ENCODE results near the gene SPAG8. TPM values are rescaled to one million over a fixed set of nuclear protein-coding genes. Genes with fewer than 3 reads are reported as not detected.

The SPAG8 gene
- total RNA-seq, 2 donors from 2014 or later, result 0.68 to 9.2 TPM

- Histone ChIP-seq H3K4me3 (peak within 1 kb of the TSS; percentile 54 to 67), H3K36me3 (no peaks in the 10 kb centered on the region), H3K9me3 (no peaks in the 10 kb centered on the region), H3K4me1 (replicated peaks) (peaks cover 5% of the 10 kb centered on the region), H3K27ac (peak within 1 kb of the TSS; percentile 84 to 90), H3K27me3 (replicated peaks; ENCODE audit: insufficient read depth) (no peaks in the 10 kb centered on the region)
- intact Hi-C loops (cut with DNase I), result no loop called here
- under 1% methylated on average over 32 of the region's 52 CpGs for WGBS
- peak; percentile 96 for DNase-seq (ENCODE audit: low spot score)
- TF ChIP-seq POLR2A (IDR thresholded peaks at IDR 0.05) (peak; percentile 91), POLR2AphosphoS5 (IDR thresholded peaks at IDR 0.05) (peak; percentile 90), CTCF (IDR thresholded peaks at IDR 0.05) (peak in 2 of 4 experiments; percentile 2 to 4)
Observed at GRCh38 chr9:35814841-35815543, 2.9 kb upstream of the SPAG8 start, which contains the start of gene HINT2. Gene HINT2 (minus strand): TSS chr9:35815042. CDS start chr9:35814979, 63 bp downstream.

GRCh38 chr9:35814106-35814840, 2.2 kb upstream of the SPAG8 start:
- DNase-seq (ENCODE audit: low spot score), result peak; percentile 36
- intact Hi-C loops (cut with DNase I), result no loop called here
- Histone ChIP-seq H3K27me3 (replicated peaks; ENCODE audit: insufficient read depth) (no peaks in the 10 kb centered on the region), H3K27ac (peak overlapping the region; percentile 84 to 90), H3K36me3 (no peaks in the 10 kb centered on the region), H3K9me3 (no peaks in the 10 kb centered on the region), H3K4me1 (replicated peaks) (peaks cover 5% of the 10 kb centered on the region), H3K4me3 (peak overlapping the region; percentile 54 to 67)
- TF ChIP-seq CTCF (IDR thresholded peaks at IDR 0.05) (peak in 2 of 4 experiments; percentile 4 to 27), POLR2AphosphoS5 (IDR thresholded peaks at IDR 0.05) (no peak)
- WGBS, result 12% methylated on average over 22 of the region's 29 CpGs

DNA sequence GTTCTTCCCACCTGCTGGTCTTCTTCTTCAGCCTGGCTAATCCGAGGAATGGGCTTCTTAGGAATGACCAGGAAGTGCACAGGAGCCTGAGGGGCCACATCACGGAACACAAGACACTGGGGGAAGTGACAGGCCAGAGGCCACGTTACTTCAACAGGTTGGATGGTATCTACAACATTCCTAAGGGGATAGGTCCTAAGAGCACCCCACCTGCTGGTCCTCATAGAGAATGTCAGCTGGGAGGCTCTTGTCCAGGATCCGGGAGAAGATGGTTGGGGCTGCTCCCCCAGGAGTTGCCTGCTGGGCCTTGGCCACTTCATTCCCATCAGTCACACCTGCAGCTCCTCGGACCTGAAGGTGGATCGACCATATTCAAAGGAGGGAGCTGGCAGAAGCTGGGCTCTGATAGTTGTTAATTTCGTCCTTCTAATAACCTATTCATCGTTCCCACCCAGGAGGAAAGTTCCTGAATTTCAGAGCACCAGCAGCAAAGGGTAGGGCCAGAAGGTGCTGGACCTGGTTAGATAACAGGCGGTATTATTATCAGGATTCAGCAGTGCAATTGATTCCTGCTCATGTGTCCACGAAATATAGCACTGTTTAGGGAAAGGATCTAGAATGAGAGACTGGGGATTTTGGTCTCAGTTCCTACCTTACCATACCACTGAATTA, 1.5 kb upstream of the SPAG8 start:
- H3K4me3 ChIP-seq, result no peak overlapping the region
- intact Hi-C loops (cut with DNase I), result no loop called here
- 74% methylated on average over 10 of the region's 10 CpGs for WGBS

GRCh38 chr9:35811381-35812024, 559 bp downstream of the SPAG8 start:
- Histone ChIP-seq H3K4me1 (replicated peaks) (peaks cover 5% of the 10 kb centered on the region), H3K36me3 (no peaks in the 10 kb centered on the region), H3K4me3 (peak overlapping the region; percentile 18 to 30), H3K9me3 (no peaks in the 10 kb centered on the region), H3K27ac (peak overlapping the region in 1 of 2 donors; percentile 55), H3K27me3 (replicated peaks; ENCODE audit: insufficient read depth) (no peaks in the 10 kb centered on the region)
- 13% methylated on average over 12 of the region's 12 CpGs for WGBS
- intact Hi-C loops (cut with DNase I), result no loop called here
- no peak for DNase-seq (ENCODE audit: low spot score)
- TF ChIP-seq CTCF (IDR thresholded peaks at IDR 0.05) (no peak), POLR2A (IDR thresholded peaks at IDR 0.05) (no peak), POLR2AphosphoS5 (IDR thresholded peaks at IDR 0.05) (no peak)

More for the DNA sequence above, 1.5 kb upstream of the SPAG8 start:
- Histone ChIP-seq H3K9me3 (no peaks in the 10 kb centered on the region), H3K27ac (peak overlapping the region; percentile 84 to 90), H3K4me1 (replicated peaks) (peaks cover 5% of the 10 kb centered on the region), H3K36me3 (no peaks in the 10 kb centered on the region), H3K27me3 (replicated peaks; ENCODE audit: insufficient read depth) (no peaks in the 10 kb centered on the region)
- TF ChIP-seq CTCF (IDR thresholded peaks at IDR 0.05) (peak in 2 of 4 experiments; percentile 12 to 13), POLR2AphosphoS5 (IDR thresholded peaks at IDR 0.05) (no peak)
- DNase-seq (ENCODE audit: low spot score), result no peak

Measured in prostate gland (tissue), 2 donors.